SK-N-SH (cell line): ENCODE data around the gene CCKAR.

Experiments
- CTCF ChIP-seq: fragments of 200-600 bp; sonication (generic); IDR thresholded peaks from 2 replicates; pipeline ENCODE4 v1.6.1; 2017; ENCODE audit warnings: antibody characterized with exemption, mild to moderate bottlenecking, moderate library complexity
- FOSL2 ChIP-seq: IDR thresholded peaks from 2 replicates; pipeline ENCODE4 v1.4.0; 2012; ENCODE audit warnings: low read depth, mild to moderate bottlenecking, moderate library complexity, borderline replicate concordance
- FOXJ3 ChIP-seq: sonication (generic); formaldehyde crosslinking; IDR thresholded peaks from 2 replicates; pipeline ENCODE4 v1.5.1; 2020; ENCODE audit warnings: mild to moderate bottlenecking, missing genetic modification reagents
- IRF3 ChIP-seq: fragments of 150-350 bp; IDR thresholded peaks from 2 replicates; pipeline ENCODE4 v1.6.1; 2016; ENCODE audit warnings: mild to moderate bottlenecking, low read depth, low read length
- POLR2AphosphoS5 ChIP-seq: IDR thresholded peaks from 2 replicates; pipeline ENCODE4 v1.6.1; 2012; ENCODE audit warnings: low read depth, low read length
- RCOR1 ChIP-seq: fragments of 150-350 bp; IDR thresholded peaks from 2 replicates; pipeline ENCODE4 v1.6.1; 2017; ENCODE audit warnings: antibody characterized with exemption, low read length
- REST ChIP-seq: IDR thresholded peaks from 2 replicates; pipeline ENCODE4 v1.6.1; 2012; ENCODE audit warnings: mild to moderate bottlenecking, low read depth, low read length, moderate library complexity
- USF2 ChIP-seq: fragments of 150-350 bp; IDR thresholded peaks from 2 replicates; pipeline ENCODE4 v1.6.1; 2017; ENCODE audit warnings: antibody characterized with exemption, low read length, low read depth, borderline replicate concordance

GRCh38 chr4:26462874-26463273 lies 27.4 kb downstream of the CCKAR start:
- TF ChIP-seq CTCF (no peak), USF2 (no peak), RCOR1 (no peak), POLR2AphosphoS5 (no peak), REST (no peak), FOSL2 (no peak), IRF3 (no peak), FOXJ3 (CRISPR knock-in tag) (no peak)
